ENCODE data around the gene PAXIP1.

PAXIP1 gene

GRCh38 chr7:155002411-155003091, 373 bp downstream of the PAXIP1 start:
- TF ChIP-seq, protein P1, sequence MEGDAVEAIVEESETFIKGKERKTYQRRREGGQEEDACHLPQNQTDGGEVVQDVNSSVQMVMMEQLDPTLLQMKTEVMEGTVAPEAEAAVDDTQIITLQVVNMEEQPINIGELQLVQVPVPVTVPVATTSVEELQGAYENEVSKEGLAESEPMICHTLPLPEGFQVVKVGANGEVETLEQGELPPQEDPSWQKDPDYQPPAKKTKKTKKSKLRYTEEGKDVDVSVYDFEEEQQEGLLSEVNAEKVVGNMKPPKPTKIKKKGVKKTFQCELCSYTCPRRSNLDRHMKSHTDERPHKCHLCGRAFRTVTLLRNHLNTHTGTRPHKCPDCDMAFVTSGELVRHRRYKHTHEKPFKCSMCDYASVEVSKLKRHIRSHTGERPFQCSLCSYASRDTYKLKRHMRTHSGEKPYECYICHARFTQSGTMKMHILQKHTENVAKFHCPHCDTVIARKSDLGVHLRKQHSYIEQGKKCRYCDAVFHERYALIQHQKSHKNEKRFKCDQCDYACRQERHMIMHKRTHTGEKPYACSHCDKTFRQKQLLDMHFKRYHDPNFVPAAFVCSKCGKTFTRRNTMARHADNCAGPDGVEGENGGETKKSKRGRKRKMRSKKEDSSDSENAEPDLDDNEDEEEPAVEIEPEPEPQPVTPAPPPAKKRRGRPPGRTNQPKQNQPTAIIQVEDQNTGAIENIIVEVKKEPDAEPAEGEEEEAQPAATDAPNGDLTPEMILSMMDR (conservative IDR thresholded peaks at IDR 0.05) = no peak
- peak; percentile 89 for TF ChIP-seq ZFX (IDR thresholded peaks at IDR 0.05)
- H3K27ac ChIP-seq = peak overlapping the region; percentile 96

GRCh38 chr7:155001756-155002410, 1.0 kb downstream of the PAXIP1 start:
- TF ChIP-seq, protein P1 (conservative IDR thresholded peaks at IDR 0.05) = no peak
- TF ChIP-seq ZFX (IDR thresholded peaks at IDR 0.05) = no peak
- peak overlapping the region; percentile 96 for H3K27ac ChIP-seq

GRCh38 chr7:155000795-155001194, 2.1 kb downstream of the PAXIP1 start:
- no peak for TF ChIP-seq ZFX (IDR thresholded peaks at IDR 0.05)
- TF ChIP-seq, protein P1 (conservative IDR thresholded peaks at IDR 0.05) = peak; percentile 40

DNA sequence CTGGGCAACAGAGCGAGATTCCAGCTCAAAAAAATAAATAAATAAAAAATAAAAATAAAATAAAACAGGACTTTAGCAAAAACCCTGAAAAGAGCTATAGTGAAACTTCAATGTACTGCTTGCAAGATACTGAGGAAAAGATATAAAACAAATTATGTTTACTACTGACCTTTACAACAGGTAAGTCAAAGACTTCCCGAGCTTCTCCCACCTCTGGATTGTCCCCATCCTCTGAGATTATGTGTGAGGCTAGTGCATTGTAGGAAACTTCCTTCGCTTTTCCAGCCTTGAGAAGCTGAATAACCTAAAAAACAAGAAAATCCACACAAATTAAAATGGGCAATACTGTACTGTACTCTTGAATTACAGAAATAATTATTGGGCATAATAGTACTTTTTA, 4.4 kb downstream of the PAXIP1 start:
- no peak overlapping the region for H3K27ac ChIP-seq
- no peak for TF ChIP-seq ZFX (IDR thresholded peaks at IDR 0.05)
- TF ChIP-seq, protein P1 (conservative IDR thresholded peaks at IDR 0.05) = no peak

More at GRCh38 chr7:155000795-155001194, 2.1 kb downstream of the PAXIP1 start:
- H3K27ac ChIP-seq = no peak overlapping the region

DNA sequence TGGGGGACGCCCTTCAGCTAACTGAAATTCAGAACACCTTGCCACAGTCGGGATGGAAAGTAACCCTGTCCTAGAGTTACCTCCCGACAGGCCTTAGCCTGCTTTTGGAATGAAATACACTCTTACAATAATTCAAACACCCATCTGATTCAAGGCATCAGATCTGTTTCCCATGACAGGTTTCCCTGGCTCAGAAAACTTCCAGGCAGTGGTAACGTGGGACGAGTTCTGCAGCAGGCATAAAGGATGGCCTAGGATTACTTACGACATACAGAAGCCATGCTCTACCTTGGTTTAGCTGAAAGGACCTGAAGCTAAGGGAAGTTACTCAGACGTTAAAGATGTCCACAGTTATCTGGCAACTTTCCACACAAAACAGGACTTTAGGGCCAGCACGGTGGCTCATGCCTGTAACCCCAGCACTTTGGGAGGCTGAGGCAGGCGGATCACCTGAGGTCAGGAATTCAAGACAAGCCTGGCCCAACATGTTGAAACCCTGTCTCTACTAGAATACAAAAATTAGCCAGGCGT, 5.0 kb downstream of the PAXIP1 start:
- H3K27ac ChIP-seq = no peak overlapping the region
- TF ChIP-seq, protein P1 (conservative IDR thresholded peaks at IDR 0.05) = no peak
- TF ChIP-seq ZFX (IDR thresholded peaks at IDR 0.05) = no peak

- TF ChIP-seq, protein P1 (conservative IDR thresholded peaks at IDR 0.05) = no peak
- TF ChIP-seq ZFX (IDR thresholded peaks at IDR 0.05) = no peak
- H3K27ac ChIP-seq = no peak overlapping the region
Measured at GRCh38 chr7:154996756-154997155, 6.2 kb downstream of the PAXIP1 start.

GRCh38 chr7:154996101-154996500, 6.8 kb downstream of the PAXIP1 start:
- no peak for TF ChIP-seq ZFX (IDR thresholded peaks at IDR 0.05)
- TF ChIP-seq, protein P1 (conservative IDR thresholded peaks at IDR 0.05) = no peak
- H3K27ac ChIP-seq = no peak overlapping the region
